NCI-H82 treated with DMSO at 0.1 percent for 48 hours (cell line): ENCODE results near the gene SDK2.

ENCODE experiments used
- DNase-seq: peaks from one replicate; lab custom pipeline; 2025; ENCODE audit not compliant: unreplicated experiment; lab: John Stamatoyannopoulos, UW

Gene SDK2

GRCh38 chr17:73379826-73380225 lies 264.4 kb downstream of the SDK2 start:
- DNase-seq: no peak

DNA sequence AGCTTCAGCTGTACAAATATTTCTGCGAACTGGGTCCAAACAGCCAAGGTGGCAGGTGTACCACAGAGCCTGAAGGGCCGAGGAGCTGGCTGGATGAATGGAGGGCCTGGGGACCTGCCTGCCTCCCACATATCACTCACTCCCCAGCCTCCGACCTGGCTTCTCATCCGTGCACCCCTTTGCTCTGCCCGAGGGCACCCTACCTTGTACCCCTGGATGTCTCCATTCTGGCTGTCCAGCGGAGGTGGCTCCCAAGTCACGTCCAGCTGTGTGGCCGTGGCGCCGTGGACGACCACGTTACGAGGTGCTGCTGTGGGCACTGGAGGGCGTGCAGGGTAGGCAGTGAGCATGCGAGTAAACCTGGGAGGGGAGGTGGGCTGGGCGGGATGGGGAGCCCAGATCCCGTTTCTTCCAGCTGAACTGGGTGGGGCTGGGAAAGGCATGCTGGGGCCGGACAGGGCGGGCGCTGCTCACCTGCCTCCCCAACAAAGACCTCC lies 265.2 kb downstream of the SDK2 start:
- DNase-seq: no peak

- no peak for DNase-seq
These were observed 267.6 kb downstream of the SDK2 start for GRCh38 chr17:73376636-73377035.

DNA sequence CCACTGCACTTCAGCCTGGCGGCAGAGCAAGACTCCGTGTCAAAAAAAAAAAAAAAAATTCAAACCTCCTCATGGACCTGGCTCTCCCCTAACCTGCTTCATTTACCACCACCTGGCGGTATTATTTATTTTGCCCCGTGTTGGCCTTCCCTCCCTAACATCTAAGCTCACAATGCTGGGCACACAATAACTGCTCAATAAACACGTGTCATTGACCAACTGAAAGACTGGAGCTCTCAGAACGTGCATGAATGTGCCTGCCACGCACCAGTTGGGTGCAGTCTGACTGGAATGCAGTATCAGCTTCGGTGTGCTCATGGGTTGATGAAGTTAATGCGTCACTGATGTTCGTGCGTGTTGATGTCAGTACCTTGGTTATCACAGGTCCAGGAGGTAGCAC lies 268.1 kb downstream of the SDK2 start:
- DNase-seq: no peak

DNA sequence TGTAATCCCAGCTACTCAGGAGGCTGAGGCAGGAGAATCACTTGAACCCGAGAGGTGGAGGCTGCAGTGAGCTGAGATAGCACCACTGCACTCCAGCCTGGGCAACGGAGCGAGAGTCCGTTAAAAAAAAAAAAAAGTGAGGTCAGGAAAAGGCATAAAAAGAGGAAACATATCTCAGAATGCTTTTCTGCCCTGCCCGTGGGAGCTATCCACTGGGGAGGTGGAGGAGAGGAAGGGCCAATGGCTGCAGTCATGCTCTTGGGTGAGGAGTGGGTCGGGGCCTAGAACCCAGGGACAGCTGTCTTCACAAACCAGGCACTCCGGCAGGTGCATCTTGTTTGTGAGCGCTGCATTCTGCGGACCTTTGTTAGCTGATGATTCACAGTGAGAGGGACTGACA lies 272.4 kb downstream of the SDK2 start:
- no peak for DNase-seq

DNA sequence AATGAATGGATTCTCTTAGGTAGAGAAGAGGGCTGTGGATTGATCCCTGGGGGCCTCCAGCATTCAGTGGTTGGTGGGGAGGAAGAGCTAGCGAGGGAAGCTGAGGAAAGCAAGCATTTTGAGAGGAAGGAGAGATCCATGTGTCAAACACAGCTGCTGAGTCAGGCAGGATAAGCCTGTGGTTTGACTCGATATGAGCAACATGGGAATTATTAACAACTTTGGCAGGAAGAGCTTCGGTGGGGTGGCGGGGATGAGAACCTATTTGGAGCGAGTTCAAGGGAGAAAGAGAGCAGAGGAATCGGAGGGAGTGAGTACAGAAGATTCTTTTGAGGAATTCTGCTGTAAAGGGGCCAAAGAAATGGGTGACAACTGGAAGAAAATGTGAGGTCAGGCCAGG lies 273.0 kb downstream of the SDK2 start:
- DNase-seq: no peak

DNA sequence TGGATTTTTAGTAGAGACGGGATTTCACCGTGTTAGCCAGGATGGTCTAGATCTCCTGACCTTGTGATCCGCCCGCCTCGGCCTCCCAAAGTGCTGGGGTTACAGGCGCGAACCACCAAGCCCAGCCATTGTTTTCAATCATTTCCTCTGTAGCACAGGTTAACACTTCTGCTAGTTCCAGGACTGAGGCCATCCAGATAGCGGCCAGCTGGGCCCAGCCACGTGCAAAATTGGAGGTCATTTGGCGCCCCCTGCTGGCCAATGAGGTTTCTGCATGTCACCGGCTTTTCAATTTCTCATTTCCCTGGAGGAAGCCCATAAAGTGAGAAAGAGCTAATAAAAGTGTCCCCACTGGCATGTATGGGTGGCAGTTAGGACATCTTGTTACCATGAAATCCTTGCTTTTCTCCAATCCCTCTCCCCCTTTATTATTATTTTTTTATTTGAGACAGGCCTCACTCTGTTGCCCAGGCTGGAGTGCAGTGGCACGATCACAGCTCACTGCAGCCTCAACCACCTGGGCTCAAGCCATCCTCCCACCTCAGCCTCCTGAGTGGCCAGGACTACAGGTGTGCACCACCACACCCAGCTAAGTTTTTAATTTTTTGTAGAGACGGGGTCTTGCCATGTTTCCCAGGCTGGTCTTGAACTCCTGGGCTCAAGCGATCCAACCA lies 274.3 kb downstream of the SDK2 start:
- peak; percentile 50 for DNase-seq

- no peak for DNase-seq
These were observed 275.1 kb downstream of the SDK2 start for GRCh38 chr17:73369111-73369521.

GRCh38 chr17:73368085-73368631 lies 276.1 kb downstream of the SDK2 start:
- no peak for DNase-seq

GRCh38 chr17:73365906-73366623 lies 278.2 kb downstream of the SDK2 start:
- DNase-seq: no peak

DNA sequence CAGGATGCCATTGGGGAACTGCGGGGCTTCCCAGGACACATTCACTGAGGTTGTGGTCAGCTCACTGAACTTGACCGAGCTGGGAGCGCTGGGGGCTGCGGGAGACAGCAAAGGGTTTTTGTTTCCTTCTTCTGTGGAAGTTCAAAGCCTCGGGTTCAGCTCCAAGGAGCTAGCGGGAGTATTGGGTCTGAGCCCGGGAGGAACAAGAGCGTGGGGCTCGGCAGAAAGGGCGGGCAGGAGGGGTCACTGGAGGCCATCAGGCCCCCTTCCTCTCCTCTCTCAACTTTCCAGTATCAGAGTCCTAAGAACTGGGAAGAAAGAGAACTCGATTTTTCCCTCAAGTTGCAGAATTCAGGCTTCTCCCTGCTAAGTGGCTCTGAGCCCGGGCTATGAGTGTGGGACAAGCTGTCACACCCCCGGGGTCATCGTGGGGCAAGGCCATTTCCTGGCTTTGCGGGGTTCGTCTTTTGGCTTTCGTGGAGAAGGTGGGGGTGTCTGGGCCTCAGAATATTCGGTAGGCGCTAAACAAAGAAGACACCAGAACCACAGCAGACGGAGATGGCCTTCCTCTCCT lies 278.9 kb downstream of the SDK2 start:
- no peak for DNase-seq

GRCh38 chr17:73364155-73364522 lies 280.1 kb downstream of the SDK2 start:
- DNase-seq: no peak

DNA sequence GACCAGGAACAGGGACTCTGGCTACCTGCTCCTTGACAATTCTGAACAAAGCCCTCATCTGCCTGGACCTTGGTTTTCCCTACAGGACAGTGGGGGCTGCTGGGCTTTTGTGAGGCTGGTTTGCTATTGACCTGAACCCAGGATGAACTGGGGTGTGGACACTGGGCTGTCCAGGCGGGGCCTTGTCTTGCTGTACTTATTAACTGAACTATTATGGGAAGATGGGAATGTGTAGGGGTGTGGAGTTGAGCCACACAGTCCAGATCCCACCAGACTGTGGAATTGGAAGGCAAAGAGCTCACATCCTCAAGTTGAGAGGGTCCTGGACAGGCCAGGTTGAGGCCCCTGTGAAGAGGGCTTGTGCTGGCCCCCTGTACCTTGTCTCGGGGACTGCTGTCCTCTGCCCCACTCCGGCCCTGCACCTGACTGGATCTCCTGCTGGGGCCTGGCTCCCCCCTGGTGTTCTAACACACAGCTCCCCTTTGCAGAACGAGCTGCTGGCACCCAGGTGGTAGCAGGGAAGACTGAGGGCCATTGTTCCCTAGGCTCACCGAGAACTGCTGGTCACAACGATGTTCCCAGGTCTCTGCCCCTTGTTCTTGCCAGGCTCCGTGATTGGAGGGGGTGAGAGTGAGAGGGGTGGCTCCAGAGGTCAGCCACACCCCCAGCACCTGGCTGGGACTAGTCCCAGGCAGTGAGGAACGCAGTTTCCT lies 280.6 kb downstream of the SDK2 start:
- DNase-seq: no peak

DNA sequence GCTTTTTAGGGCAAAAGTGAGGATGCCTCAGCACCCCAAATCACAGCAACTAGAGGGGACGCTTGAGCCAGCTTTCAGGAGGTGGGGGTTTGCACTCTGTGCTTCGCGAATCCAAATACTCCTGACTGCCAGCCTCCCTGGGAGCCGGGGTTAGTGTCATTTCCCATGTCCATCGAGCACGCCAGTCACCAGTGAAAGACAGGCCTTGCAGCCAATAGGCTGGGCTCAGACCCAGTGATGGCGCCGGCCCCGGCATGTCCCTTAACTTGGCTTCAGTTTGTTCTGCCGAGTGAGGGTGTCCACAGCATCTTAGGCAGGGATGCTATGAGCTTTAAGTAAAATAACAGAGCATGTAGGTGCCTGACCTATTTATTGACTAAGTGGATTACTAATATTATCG lies 281.5 kb downstream of the SDK2 start:
- no peak for DNase-seq

DNA sequence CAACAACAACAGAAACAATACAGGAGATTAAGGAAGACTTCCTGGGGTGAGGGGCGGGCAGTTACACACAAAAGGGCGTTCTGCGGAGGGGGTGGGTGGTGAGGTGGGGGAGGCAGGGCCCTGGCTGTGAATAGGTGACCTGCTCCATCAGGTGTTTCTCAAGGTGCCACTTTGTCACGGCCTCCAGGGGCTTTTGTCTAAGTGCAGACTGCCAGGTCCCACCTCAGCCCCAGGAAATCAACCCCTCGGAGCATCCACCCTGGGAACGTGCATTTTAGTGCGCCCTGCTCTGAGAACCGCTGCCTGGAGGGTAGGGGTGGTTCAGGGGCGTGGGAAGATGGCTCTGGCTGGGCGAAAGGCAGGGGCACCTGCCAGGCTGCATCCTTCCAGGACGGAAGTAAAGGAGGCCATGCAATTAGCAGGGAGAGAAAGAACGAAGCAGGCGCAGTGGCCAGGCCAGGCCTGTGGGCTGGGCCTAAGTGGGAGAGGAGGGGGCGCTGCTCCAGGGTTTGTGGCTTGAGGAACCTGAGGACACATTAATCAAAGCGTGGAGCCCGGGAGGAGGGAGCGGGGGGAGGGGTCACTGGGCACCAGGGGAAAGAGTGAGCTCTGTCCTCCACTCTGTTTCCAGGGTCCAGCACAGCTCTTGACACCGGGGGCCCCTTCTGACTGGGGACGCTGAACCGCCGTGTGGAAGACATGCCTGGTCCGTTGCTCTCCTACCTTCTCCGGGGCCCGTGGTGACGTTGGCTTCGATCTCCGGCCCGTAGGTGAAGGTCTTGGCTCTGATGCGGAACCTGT lies 283.1 kb downstream of the SDK2 start:
- DNase-seq: no peak

DNA sequence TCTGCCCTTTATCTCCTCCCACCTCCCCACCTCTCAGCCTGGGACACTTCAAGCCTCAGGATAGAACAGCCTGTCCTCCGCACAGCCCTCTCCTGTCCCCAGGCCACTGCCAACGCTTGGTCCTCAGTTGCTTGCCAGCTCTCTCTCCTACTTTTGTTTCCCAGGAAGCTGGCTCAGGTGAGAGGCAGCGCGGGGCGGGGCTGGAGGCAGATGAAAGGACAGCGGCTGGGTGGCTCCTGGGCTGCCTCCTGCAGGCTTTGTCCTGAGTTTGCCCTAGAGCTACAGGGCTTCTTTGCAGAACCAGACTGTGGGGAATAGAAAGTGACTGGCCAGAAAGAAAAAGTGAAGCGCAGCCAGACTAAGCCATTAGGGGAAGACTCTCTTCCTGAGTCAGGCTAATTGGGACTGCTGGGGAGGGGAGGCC lies 284.2 kb downstream of the SDK2 start:
- no peak for DNase-seq

- DNase-seq: no peak
These were observed 284.9 kb downstream of the SDK2 start for GRCh38 chr17:73359352-73359751.

GRCh38 chr17:73358668-73359067 lies 285.6 kb downstream of the SDK2 start:
- no peak for DNase-seq

GRCh38 chr17:73357981-73358380 lies 286.3 kb downstream of the SDK2 start:
- no peak for DNase-seq

GRCh38 chr17:73357318-73357717 lies 286.9 kb downstream of the SDK2 start:
- no peak for DNase-seq
